DMS153 treated with DMSO at 0.1 percent for 48 hours (cell line): ENCODE results near the gene BMPR1A.

Experiments
- DNase-seq: peaks from one replicate; lab custom pipeline; 2025; ENCODE audit not compliant: unreplicated experiment; lab: John Stamatoyannopoulos, UW

Gene BMPR1A

DNA sequence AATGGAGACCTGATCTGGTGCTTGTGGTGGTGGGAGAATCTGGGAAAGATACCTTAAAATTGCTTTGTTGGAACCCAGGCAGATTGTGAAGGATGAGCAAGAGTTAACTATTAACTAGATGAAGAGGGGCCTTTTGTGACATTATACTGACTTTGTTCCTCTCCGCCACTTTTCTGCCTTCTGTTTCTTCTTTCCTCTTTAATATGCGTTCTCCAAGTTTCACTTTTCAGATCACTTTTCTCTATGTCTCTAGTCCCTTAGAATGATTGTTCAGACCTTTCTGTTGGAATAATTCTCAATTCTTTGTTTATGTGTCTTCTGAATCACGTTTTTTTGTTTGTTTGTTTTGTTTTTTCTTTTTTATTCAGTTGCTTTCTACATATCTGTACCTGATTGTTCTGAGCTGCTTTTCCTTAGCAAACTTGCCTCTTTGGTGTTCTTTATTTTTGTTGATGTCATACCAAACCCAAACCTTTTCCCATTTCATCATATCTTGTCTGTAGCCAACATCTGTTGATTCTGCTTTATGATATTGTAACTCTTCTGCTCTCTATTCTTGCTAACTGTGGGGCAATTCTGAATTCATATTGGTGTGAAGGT, 2.8 kb downstream of the BMPR1A start:
- no peak for DNase-seq

GRCh38 chr10:86763404-86763803, 7.0 kb downstream of the BMPR1A start:
- no peak for DNase-seq

GRCh38 chr10:86765548-86765947, 9.1 kb downstream of the BMPR1A start:
- DNase-seq: no peak

GRCh38 chr10:86768412-86769062, 12.1 kb downstream of the BMPR1A start:
- DNase-seq: no peak

DNA sequence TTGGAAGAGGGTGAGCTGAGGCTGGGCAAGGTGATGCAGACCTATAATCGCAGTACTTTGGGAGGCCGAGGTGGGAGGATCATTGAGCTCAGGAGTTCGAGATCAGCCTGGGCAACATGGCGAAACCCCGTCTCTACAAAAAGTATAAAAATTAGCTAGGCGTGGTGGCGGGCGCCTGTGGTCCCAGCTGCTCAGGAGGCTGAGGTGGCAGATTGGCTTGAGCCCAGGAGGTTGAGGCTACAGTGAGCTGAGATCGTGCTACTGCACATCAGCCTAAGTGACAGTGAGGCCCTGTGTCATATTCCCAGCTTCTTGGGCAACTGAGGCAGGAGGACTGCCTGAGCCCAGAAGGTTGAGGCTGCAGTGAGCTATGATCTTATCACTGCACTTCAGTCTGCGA, 13.6 kb downstream of the BMPR1A start:
- DNase-seq: no peak

GRCh38 chr10:86770412-86770960, 14.1 kb downstream of the BMPR1A start:
- no peak for DNase-seq

- no peak for DNase-seq
These were observed 17.1 kb downstream of the BMPR1A start for GRCh38 chr10:86773498-86773897.

DNA sequence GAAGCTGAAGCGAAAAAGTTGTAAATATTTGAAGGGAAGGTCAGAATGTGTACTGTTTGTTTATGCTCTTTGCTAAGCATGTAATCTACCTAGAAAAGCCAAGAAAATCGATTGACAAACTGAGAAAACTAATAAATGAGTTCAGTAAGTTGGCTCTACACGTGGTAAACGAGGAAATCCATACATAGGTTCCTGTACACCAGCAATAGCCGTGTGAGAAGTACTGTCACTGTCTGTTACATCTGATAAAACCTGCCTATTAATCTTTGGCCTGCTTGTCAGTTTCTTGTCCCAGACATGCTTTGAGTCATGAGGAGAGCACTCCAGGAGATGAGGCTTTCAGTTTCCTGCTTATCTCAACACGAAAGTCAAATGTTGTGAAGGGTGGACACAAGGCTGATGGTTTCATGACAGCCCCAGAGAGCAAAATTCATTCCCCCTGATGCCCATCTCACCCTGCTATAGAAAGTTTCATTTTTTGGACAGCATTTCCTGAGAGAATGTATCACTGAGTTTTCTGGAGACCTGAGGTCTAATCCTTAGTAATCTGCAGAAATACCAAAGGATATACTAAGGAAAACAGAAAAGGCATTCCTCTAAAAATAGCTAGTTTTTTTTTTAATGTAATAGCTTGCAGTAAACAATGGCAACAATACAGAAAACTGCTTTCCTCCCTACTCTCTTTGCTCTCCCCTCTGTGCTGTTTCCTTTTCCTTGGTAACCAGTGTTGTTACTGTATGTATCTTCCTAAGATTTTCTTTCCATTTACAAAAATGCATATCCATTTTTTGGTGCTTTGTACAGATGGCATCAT, 18.8 kb downstream of the BMPR1A start:
- DNase-seq: no peak

DNA sequence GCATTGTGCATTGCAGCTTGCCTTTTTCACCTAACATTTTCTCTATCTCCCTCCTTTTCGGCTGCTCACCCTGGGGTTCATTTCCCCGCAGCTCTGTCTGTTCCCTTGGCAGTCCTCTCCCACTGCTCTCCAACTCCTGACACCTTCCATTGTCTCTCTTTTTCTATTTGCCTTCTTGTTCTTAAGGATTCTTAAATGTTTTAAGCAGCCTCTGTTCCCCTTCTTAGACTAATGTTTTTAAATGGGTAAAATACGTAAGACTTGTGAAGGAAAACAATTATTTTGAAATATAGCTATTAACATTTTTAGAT, 19.4 kb downstream of the BMPR1A start:
- no peak for DNase-seq

GRCh38 chr10:86779220-86780017, 23.0 kb downstream of the BMPR1A start:
- no peak for DNase-seq

GRCh38 chr10:86782701-86783418, 26.4 kb downstream of the BMPR1A start:
- DNase-seq: no peak

GRCh38 chr10:86785037-86785436, 28.6 kb downstream of the BMPR1A start:
- DNase-seq: no peak

GRCh38 chr10:86785968-86786367, 29.5 kb downstream of the BMPR1A start:
- DNase-seq: no peak

DNA sequence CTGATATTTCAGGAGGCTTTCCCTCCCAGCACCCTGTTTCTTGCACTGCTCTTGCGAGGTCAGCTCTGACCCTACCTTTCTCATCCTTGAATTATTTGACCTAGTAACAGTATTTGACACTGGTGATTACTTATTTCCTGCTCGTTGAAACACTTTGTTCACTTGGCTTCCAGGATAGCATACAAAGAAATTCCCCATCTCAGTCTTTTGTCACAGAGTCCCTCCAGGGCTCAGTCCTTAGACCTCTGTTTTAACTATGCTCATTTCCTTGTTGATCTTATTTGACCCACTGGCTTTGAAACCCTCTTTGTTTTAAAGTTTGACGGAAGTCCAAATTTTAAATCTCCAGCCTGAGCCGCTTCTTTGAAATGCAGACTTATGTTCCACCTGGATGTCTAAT, 29.9 kb downstream of the BMPR1A start:
- DNase-seq: no peak

GRCh38 chr10:86790394-86790793, 34.0 kb downstream of the BMPR1A start:
- DNase-seq: no peak

- no peak for DNase-seq
These were observed 36.2 kb downstream of the BMPR1A start for GRCh38 chr10:86792461-86793167.

- no peak for DNase-seq
These were observed 37.3 kb downstream of the BMPR1A start for GRCh38 chr10:86793696-86794095.

- DNase-seq: no peak
These were observed 38.9 kb downstream of the BMPR1A start for GRCh38 chr10:86795353-86795752.

DNA sequence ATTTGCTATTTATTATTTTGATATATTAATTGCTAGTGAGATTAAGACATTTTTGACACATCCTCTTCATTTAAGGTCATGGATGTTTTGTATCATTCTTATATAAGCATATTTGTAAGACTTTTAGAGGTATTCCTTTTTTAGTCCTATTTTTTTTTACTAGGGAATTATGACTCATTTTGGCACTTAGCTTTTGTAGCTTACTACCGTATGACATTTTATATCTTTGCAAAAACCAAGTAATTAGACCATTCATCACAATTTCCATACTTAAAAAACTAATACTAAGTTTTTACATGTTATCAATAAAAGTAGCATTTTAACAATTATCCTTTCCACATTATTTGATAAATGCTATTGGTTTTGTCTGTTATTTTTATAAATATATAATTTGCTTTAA, 41.6 kb downstream of the BMPR1A start:
- no peak for DNase-seq

DNA sequence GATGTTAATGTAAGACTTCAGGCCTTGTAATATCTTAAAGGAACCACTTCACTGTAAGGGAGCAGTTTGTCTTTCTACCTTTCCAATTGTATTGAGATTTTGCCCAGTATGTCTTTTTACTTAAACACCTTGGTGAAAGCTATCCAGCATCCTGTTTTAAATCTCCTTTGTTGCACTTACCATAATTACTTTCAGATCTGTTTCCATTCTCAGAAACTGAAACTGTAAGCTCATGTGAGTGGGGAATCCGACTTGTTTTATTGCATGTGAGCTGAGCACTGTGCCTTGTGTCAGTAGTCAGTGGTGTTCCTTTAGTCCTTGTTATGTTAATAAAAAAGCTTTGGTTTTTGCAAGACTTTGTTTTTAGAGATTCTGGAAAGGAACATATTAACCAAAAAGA, 42.2 kb downstream of the BMPR1A start:
- DNase-seq: no peak
